ENCODE results near the gene RABEP1.

DNA sequence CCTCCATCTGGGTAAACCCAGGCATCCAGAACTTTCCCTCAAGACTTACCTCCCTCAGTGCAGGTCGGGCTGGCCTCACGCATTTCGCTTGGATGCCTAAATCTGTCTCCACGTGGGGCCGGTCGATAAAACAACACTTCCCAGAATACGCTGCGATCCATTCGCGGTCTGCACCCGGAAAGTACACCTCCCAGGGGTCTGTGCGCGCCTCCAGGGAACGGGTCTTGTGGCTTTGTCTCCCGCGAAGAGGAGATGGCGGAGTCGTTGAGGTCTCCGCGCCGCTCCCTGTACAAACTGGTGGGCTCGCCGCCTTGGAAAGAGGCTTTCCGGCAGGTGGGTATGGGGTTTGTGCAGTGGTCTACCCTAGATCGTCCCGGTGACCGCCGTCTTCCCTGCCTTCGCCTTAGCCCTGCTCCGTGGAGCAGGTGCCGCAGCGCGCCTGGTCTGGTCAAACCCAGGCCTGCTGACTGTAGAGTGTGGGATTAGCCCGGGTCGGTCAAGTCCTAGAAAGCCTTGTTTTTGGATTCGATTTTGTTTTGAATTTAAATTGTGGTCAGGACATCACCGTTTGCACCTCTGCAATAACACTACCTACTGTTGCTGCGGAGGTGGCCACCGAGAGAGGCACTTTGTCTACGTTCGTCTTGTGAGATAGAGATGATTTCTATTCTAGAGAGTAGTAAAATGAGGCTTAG lies 138.0 kb downstream of the RABEP1 start, which contains the start of gene RPAIN:
- TF ChIP-seq CTCF (IDR thresholded peaks at IDR 0.05 in 4 of 5, conservative IDR thresholded peaks at IDR 0.05 in 1 of 5) (no peak), POLR2A (IDR thresholded peaks at IDR 0.05) (peak in 1 of 2 donors; percentile 59)

Measured in gastrocnemius medialis (tissue), 4 donors.